Measurements from ENCODE around the gene NAGPA. TPM values are rescaled to one million over a fixed set of nuclear protein-coding genes. Genes with fewer than 3 reads are reported as not detected.

NAGPA gene
- total RNA-seq, 4 donors from 2014 or later, result 14.9 to 29.7 (median 21.9) TPM

DNA sequence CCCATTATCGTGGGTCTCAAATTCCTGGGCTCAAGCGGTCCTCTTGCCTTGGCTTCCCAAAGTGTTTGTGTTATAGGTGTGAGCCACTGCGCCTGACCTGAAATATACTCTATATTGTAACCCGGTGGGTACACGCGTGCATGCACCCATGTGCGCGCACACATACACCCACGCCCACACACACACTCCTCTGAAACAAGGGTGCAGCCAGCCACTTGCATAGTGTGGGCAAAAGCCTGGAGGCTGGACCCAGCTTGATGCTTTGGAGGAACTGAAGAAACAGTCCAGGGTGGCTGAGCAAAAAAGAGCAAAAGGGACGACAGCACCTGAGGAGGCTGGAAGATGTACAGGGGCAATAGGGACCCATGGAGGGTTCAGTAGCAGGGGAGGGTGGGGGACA lies 29.9 kb downstream of the NAGPA start:
- no peak for DNase-seq (ENCODE audit: low spot score)
- TF ChIP-seq CTCF (IDR thresholded peaks at IDR 0.05), result no peak
- ATAC-seq (ENCODE audit: low FRiP score), result no peak

DNA sequence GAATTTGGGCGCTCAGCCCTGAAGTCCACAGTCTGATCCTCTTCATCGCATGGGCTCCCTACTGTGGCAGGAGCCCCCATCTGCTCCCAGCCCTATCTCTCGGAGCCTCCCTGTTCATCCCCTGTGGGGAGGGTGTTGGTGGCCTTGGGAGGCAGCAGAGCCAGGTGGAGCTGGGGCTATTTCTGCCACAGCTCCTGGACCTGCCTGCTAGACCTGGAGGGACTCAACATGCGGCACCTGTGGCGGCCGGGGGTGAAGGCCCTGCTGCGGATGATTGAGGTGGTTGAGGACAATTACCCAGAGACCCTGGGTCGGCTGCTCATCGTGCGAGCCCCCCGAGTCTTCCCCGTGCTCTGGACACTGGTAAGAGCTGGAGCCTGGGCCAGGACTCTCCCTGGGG lies 30.5 kb downstream of the NAGPA start:
- DNase-seq (ENCODE audit: low spot score) (no peak), ATAC-seq (ENCODE audit: low FRiP score) (no peak)
- TF ChIP-seq CTCF (IDR thresholded peaks at IDR 0.05), result no peak

DNA sequence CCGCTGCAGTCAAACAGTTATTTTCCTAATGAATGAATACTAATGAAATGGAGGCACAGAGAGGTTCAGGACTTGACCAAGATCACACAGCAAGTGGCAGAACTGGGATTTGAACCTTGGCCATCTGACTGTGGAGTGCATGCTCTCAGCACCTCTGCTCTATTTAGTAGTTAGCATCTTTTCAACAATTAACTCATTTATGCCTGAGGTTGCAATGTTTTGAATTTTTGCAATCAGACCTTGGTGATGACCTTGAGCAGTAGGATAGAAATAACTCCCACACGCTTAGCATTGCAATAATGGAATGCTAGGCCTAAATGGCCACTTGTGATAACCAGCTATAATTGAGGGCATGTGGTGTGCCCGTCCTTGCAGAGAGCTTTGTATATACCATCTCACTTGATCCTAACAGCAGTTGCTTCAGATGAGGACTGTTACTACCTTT lies 31.0 kb downstream of the NAGPA start:
- no peak for ATAC-seq (ENCODE audit: low FRiP score)
- TF ChIP-seq CTCF (IDR thresholded peaks at IDR 0.05), result no peak

DNA sequence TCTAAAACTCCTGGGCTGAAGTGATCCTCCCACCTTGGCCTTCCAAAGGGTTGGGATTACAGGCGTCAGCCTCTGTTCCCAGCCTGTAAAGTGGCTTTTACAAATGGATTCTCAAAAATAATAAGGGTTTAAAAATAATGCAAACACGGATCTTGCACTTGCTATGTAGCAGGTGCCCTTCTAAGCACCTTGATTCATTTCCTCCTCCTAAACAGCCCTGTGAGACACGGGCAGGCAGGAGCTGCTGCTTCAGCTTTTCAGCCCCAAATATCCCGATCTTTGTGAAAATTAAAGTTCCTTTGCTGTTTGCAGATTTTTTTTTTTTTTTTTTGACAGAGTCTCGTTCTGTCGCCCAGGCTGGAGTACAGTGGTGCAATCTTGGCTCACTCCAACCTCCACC lies 31.7 kb downstream of the NAGPA start:
- ATAC-seq (ENCODE audit: low FRiP score), result no peak
- no peak for DNase-seq (ENCODE audit: low spot score)

More for the DNA sequence above, 31.0 kb downstream of the NAGPA start:
- DNase-seq (ENCODE audit: low spot score), result no peak

GRCh38 chr16:5001571-5001970 lies 32.2 kb downstream of the NAGPA start:
- TF ChIP-seq CTCF (IDR thresholded peaks at IDR 0.05), result no peak
- DNase-seq (ENCODE audit: low spot score) (no peak), ATAC-seq (ENCODE audit: low FRiP score) (no peak)

More for the DNA sequence above, 31.7 kb downstream of the NAGPA start:
- TF ChIP-seq CTCF (IDR thresholded peaks at IDR 0.05), result no peak

GRCh38 chr16:5000573-5001001 lies 33.1 kb downstream of the NAGPA start:
- no peak for DNase-seq (ENCODE audit: low spot score)
- no peak for TF ChIP-seq CTCF (IDR thresholded peaks at IDR 0.05)
- ATAC-seq (ENCODE audit: low FRiP score), result no peak

GRCh38 chr16:4994719-4995434 lies 38.9 kb downstream of the NAGPA start:
- DNase-seq (ENCODE audit: low spot score), result no peak
- TF ChIP-seq CTCF (IDR thresholded peaks at IDR 0.05), result no peak
- ATAC-seq (ENCODE audit: low FRiP score), result no peak
